ENCODE measurements around the gene LYST.

Gene LYST

DNA sequence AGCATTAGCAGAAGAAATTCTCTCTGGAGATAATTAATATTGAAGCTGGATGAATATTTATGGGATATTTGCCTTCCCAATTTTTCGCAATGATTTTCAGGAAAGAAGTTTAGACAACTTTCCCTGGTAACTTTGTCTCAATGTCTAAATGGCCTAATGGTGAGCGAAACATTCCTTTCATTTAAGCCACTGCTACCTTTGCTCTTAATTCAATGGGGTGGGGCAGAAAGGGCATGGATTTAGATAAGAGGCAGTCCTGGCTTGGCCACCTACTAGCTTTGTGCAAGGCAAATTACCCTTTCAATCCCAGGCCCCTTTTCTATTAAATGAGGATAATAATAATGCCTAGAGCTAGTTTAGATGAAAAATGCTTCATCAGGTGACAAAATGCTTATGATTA is 27.1 kb upstream of the LYST start:
- TF ChIP-seq, protein P1, sequence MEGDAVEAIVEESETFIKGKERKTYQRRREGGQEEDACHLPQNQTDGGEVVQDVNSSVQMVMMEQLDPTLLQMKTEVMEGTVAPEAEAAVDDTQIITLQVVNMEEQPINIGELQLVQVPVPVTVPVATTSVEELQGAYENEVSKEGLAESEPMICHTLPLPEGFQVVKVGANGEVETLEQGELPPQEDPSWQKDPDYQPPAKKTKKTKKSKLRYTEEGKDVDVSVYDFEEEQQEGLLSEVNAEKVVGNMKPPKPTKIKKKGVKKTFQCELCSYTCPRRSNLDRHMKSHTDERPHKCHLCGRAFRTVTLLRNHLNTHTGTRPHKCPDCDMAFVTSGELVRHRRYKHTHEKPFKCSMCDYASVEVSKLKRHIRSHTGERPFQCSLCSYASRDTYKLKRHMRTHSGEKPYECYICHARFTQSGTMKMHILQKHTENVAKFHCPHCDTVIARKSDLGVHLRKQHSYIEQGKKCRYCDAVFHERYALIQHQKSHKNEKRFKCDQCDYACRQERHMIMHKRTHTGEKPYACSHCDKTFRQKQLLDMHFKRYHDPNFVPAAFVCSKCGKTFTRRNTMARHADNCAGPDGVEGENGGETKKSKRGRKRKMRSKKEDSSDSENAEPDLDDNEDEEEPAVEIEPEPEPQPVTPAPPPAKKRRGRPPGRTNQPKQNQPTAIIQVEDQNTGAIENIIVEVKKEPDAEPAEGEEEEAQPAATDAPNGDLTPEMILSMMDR (IDR thresholded peaks at IDR 0.05; ENCODE audit: extremely low read depth, missing control alignments) = no peak
- DNase-seq (ENCODE audit: low spot score) = no peak

DNA sequence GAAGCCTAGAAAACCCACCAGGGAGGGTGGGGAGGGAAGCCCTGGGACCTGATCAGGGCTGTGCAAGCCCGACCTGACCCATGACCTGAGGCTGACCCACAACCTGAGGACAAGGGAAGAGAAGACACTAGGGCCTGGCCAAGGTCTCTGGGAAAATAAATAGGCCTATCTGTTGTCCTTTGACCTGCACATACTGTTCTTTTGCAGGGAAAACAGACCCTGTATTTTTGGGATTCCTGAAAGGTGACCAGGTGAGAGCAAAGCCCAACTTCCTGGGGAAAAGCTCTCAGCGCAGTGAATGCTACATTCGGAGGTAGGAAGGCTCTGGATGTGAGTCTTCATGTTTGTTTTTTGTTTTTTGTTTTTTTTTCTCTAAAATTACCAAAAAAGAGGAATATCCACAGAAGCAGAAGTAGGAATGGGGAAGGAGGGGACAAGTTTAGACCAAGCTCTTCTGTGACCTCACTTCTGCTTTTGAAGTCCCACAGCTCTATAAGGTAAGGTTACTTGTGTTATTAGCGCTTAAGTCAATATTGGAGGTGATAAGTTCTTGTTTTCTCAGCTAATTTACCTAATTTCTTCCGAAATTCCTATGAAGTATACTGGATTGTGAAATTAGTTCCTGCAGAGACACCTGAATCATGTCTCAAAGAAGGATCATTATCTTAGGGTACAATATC is 26.2 kb upstream of the LYST start:
- no peak for DNase-seq (ENCODE audit: low spot score)
- TF ChIP-seq, protein P1 (IDR thresholded peaks at IDR 0.05; ENCODE audit: extremely low read depth, missing control alignments) = no peak

DNA sequence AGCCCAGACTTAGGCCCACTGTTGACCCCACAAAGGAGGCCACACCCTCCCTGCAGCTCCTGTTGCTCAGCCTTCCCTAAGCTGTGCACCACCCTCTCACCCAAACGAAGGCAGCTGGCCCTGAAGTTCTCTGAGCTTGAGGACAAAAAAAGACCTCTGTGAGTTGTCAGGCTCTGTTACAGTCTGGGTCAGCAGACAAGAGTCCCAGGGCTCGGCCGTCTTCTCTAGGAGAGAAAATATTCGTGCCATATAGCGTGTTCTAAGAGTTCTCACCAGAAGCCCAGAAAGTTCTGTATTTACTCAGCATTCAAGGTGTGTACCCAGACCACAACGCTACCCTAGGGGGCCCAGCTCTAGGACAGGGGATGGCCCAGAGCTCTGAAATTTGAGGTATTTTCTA is 25.5 kb upstream of the LYST start:
- TF ChIP-seq, protein P1 (IDR thresholded peaks at IDR 0.05; ENCODE audit: extremely low read depth, missing control alignments) = no peak
- peak; percentile 32 for DNase-seq (ENCODE audit: low spot score)

DNA sequence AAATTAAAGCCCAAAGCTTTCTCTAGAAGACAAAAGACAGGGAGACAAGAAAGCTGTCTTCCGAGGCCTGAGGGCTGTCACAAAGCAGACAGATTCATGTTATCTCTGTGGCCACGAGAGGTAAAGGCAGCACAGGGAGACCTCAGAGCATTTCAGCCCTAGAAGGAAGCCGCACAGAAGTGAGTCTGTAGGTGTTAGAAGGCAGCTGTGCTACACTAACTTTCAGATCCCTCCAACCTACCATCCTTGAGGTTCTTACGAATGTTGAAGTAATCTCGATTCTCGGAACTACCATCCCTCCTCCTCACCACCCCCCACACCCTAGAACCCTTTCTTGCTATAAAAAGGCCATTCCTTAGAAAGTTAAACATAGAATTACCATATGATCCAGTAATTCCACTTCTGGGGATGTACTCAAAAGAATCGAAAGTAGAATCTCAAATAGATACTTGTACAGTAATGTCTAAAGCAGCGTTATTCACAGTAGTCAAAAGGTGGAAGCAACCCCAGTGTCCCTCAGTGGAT is 21.5 kb upstream of the LYST start:
- TF ChIP-seq, protein P1 (IDR thresholded peaks at IDR 0.05; ENCODE audit: extremely low read depth, missing control alignments) = no peak
- DNase-seq (ENCODE audit: low spot score) = peak; percentile 67

DNA sequence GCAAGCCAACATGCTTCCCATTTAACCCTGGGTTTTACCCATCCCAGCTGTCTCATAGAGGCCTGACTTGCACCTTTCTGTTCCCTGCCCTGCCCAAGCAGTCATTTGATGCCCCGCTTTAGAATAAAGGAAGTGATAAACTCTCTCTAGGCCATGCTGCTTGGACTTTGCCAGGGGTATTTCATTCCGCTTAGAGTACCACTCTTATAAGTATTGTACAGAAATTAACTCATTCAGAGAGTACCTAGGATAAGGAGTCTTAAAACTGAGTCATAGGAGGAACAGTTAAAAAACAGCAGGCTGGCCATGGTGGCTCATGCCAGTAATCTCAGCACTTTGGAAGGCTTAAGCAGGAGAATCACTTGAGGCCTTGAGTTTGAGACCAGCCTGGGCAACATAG is 21.0 kb upstream of the LYST start:
- TF ChIP-seq, protein P1 (IDR thresholded peaks at IDR 0.05; ENCODE audit: extremely low read depth, missing control alignments) = no peak
- DNase-seq (ENCODE audit: low spot score) = no peak

DNA sequence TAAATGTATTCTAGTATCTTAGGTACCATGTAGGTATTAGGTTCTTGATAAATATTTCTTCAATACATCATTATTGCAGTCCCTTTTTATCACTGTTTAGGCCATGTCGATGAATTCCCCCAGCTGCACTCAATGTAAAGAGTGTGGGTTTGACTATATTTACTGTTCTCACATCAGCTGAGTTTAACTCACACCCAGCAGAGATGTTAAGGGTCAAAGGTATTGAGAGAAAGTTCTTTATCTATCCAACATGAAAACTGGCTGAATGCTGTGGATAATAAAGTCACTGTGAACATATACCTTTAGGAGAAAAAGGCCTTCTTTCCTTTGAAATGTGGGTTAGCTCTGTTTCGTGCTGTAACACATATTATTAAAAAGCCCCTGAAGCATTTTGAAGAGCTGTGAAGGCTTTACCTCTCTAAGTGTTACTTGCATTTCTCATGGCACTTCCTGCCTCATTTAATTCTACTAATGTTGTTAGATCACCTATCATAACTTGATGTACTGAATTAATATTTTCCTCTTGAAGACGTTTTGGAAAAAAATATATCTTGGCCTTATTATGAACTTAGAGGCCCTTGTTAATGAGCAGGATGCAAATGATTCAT is 19.1 kb upstream of the LYST start:
- no peak for DNase-seq (ENCODE audit: low spot score)
- TF ChIP-seq, protein P1 (IDR thresholded peaks at IDR 0.05; ENCODE audit: extremely low read depth, missing control alignments) = no peak

DNA sequence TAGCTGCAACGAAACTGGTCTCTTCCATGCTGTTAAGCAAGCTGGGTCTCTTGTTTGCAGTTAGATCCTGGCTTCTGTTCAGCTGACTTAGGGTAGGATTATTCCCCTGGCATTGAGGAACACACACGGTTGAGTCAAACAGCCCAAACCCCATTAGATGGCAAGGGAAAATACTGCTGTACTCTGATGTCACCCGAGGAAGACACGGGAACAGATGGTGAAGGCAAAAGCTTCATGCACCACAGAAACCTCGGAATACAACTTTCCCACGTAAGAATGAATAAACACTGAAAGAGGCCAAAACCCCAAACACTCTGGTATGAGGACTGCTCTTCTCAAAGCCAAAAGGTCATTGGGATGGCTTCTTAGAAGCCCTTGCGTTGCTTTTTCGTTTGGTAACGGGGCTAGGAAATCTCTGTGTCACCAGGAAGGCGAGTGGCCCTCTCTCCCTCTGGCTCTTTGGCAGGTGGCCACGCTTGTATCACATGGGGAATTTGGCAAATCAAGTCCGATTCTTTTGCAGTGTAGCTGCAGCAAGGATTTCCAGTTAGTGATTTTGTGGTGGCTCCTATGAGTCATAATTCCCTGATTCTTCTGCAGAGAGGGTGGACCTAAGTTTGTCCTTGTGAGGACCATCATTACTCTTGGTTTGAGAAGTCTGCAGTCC is 16.7 kb upstream of the LYST start:
- TF ChIP-seq, protein P1 (IDR thresholded peaks at IDR 0.05; ENCODE audit: extremely low read depth, missing control alignments) = no peak
- peak; percentile 29 for DNase-seq (ENCODE audit: low spot score)

Measured in GM20000 (cell line).